DOHH2 (cell line): ENCODE results near the gene PDE4DIP.
"Not testable (repeated sequence)": the region's sequence is repeated elsewhere in the genome, so short reads cannot be mapped to it uniquely, and the experiment has no call there.

ENCODE experiments used
- CTCF ChIP-seq: fragments of 200-600 bp; sonication (generic); IDR thresholded peaks from one replicate; pipeline ENCODE4 v1.5.1; 2014; ENCODE audit warnings: antibody characterized with exemption, mild to moderate bottlenecking, low read depth, low read length; ENCODE audit not compliant: poor library complexity, severe bottlenecking
- EZH2phosphoT487 ChIP-seq: fragments of 200-600 bp; sonication (generic); IDR thresholded peaks from 2 replicates; pipeline ENCODE4 v1.6.1; 2017; ENCODE audit warnings: borderline replicate concordance, mild to moderate bottlenecking, antibody characterized with exemption, low read length, moderate library complexity, mixed read lengths

DNA sequence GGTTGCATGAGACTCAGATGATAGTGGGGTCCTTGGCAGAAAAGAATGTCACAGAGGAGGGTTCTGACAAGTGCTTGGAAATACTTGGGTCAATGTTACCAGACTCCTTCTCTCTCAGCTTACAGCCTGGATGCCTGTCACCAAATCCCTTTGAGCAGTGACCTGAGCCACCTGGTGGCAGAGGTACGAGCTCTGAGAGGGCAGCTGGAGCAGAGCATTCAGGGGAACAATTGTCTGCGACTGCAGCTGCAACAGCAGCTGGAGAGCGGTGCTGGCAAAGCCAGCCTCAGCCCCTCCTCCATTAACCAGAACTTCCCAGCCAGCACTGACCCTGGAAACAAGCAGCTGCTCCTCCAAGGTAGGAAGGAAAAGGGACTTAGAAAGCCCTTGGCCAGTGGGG is 180.1 kb downstream of the PDE4DIP start:
- TF ChIP-seq CTCF, EZH2phosphoT487: not testable (repeated sequence)
